Gastroesophageal sphincter (tissue), 3 donors: ENCODE results near the gene CPNE4.

Experiments used
- CTCF ChIP-seq, 4 experiments: fragments of 200-600 bp in 2 of 4; fragments of 450-650 bp in 2 of 4; sonication (generic) in 1 of 4; IDR thresholded peaks; one replicate each; pipeline ENCODE4 v1.5.1; 2017 to 2019; ENCODE audit warnings: antibody characterized with exemption in 4 of 4, mild to moderate bottlenecking in 2 of 4, moderate library complexity in 2 of 4
- EP300 ChIP-seq: sonication (generic); formaldehyde crosslinking; IDR thresholded peaks from one replicate; pipeline ENCODE4 v1.6.1; 2017; ENCODE audit warnings: antibody characterized with exemption, mild to moderate bottlenecking
- POLR2A ChIP-seq, 2 donors: fragments of 450-650 bp; IDR thresholded peaks; one replicate each; pipeline ENCODE4 v1.6.1; 2017; ENCODE audit warnings: antibody characterized with exemption in 2 of 2, mild to moderate bottlenecking in 2 of 2, moderate library complexity in 1 of 2
- POLR2AphosphoS5 ChIP-seq: sonication (generic); formaldehyde crosslinking; IDR thresholded peaks from one replicate; pipeline ENCODE4 v1.6.1; 2017; ENCODE audit warnings: antibody characterized with exemption

DNA sequence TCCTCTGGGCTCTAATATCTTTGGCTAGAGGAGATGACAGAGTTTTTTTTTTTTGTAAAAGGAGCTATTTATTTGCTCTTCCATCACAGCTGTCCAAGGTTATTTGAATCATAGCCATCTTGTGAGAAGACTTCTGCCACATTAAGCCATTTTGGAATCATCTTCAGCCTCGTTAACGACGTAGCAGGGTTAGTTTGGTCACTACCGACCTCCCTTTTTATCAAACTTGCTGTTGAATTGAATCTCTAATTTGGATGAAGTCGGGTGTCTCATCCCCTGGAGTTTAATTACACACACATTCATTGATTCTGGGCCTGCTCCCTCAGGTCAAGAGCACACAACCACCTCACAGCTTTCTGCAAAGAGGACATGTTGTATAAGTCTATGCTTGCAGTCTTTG is 238.7 kb downstream of the CPNE4 start:
- TF ChIP-seq CTCF (IDR thresholded peaks at IDR 0.05) (no peak), POLR2A (IDR thresholded peaks at IDR 0.05) (no peak), POLR2AphosphoS5 (no peak), EP300 (no peak)
